ENCODE data around the gene PITPNM1. TPM values are rescaled to one million over a fixed set of nuclear protein-coding genes. Genes with fewer than 3 reads are reported as not detected.

Gene PITPNM1
- total RNA-seq, 4 donors from 2014 or later = 24.5 to 35.9 (median 28.7) TPM

DNA sequence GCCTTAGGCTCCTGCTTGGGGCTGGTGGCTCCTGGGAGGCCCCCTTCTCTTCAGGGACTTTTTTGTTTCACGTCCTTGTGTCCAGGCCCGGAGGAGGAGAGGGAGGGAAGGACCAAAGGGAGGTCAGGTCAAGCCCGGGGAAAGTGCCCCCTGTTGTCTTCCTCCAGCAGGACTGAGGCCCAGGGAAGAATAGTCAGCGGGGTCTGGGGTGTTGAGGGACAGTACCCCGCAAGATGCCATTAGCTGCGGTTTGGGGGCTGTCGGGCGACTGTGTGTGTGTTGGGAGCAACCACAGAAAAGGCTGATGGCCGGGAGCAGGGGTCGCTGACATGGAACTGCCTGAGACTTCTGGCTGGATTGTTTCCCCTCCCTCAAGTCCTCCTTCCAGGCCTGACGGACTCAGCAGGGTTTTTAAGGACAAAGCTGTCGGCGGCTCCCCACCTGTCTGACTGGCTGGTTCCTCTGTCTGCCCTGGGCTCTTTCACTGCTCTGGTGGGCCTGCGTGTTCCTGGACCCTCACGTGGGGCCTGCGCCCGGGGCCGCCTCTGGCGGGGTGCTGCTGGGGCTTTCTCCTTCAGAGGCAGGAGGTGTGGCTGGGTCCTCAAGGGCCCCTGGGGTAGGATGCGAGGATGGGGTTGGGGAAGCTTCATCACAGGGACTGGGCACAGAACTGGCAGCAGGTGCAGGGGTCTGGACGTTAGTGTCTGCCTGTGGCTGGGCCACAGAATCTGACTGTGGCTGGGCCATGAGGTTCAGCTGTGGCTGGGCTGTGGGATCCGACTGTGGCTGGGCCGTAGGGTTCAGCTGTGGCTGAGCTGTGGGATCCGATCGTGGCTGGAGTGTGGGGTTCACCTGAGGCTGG, 54.1 kb downstream of the PITPNM1 start:
- H3K27ac ChIP-seq = no peak overlapping the region
- no peaks in the 10 kb centered on the region for H3K36me3 ChIP-seq
- H3K27me3 ChIP-seq = no peaks in the 10 kb centered on the region
- 87 to 98% methylated on average over 7 to 12 of the region's 25 CpGs for WGBS, 2 donors
- peaks cover 0 to 17% (median 0%) of the 10 kb centered on the region in 3 donors for H3K4me1 ChIP-seq
- no peak for DNase-seq
- intact Hi-C loops (cut with DNase I) = no loop called here
- no peaks in the 10 kb centered on the region for H3K9me3 ChIP-seq
- no peak overlapping the region for H3K4me3 ChIP-seq
- TF ChIP-seq POLR2A (IDR thresholded peaks at IDR 0.05) = no peak
- TF ChIP-seq, protein P1, sequence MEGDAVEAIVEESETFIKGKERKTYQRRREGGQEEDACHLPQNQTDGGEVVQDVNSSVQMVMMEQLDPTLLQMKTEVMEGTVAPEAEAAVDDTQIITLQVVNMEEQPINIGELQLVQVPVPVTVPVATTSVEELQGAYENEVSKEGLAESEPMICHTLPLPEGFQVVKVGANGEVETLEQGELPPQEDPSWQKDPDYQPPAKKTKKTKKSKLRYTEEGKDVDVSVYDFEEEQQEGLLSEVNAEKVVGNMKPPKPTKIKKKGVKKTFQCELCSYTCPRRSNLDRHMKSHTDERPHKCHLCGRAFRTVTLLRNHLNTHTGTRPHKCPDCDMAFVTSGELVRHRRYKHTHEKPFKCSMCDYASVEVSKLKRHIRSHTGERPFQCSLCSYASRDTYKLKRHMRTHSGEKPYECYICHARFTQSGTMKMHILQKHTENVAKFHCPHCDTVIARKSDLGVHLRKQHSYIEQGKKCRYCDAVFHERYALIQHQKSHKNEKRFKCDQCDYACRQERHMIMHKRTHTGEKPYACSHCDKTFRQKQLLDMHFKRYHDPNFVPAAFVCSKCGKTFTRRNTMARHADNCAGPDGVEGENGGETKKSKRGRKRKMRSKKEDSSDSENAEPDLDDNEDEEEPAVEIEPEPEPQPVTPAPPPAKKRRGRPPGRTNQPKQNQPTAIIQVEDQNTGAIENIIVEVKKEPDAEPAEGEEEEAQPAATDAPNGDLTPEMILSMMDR (IDR thresholded peaks at IDR 0.05) = no peak

- no peak for DNase-seq
- intact Hi-C loops (cut with DNase I) = no loop called here
Observed at GRCh38 chr11:67449116-67449844, 55.9 kb downstream of the PITPNM1 start.

DNA sequence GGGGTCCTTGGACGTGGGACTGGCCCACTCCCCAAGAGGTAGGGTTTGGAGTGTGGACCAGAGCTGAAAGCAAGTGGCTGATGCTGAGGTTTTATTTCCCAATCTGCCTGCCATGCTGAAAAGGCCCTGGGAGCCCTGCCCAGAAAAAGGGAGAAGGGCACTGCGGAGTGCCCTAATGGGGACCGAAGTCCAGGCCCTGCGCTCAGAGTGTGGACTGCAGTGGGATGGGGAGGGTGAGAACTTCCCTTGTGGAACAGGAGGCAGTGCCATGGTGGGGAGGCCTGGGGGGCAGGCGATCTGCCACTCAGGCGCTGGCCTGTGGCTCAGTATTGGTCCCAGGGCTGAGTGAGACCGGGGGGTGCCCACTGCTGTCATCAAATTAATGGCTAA, 56.9 kb downstream of the PITPNM1 start:
- no peak for DNase-seq
- Histone ChIP-seq H3K4me3 (no peak overlapping the region), H3K27ac (no peak overlapping the region), H3K36me3 (no peaks in the 10 kb centered on the region), H3K4me1 (peaks cover 5 to 37% (median 10%) of the 10 kb centered on the region in 3 donors), H3K9me3 (no peaks in the 10 kb centered on the region), H3K27me3 (no peaks in the 10 kb centered on the region)
- 92 to 100% methylated on average over 1 to 2 of the region's 7 CpGs for WGBS, 2 donors
- TF ChIP-seq POLR2A (IDR thresholded peaks at IDR 0.05) = no peak
- TF ChIP-seq, protein P1 (IDR thresholded peaks at IDR 0.05) = no peak
- intact Hi-C loops (cut with DNase I) = no loop called here

More at GRCh38 chr11:67449116-67449844, 55.9 kb downstream of the PITPNM1 start:
- Histone ChIP-seq H3K27me3 (no peaks in the 10 kb centered on the region), H3K27ac (no peak overlapping the region), H3K4me3 (no peak overlapping the region), H3K36me3 (no peaks in the 10 kb centered on the region), H3K4me1 (peaks cover under 1 to 30% (median 7%) of the 10 kb centered on the region in 3 donors), H3K9me3 (no peaks in the 10 kb centered on the region)
- 54 to 62% methylated on average over 7 to 9 of the region's 9 CpGs for WGBS, 2 donors
- TF ChIP-seq, protein P1 (IDR thresholded peaks at IDR 0.05) = no peak
- no peak for TF ChIP-seq POLR2A (IDR thresholded peaks at IDR 0.05)

DNA sequence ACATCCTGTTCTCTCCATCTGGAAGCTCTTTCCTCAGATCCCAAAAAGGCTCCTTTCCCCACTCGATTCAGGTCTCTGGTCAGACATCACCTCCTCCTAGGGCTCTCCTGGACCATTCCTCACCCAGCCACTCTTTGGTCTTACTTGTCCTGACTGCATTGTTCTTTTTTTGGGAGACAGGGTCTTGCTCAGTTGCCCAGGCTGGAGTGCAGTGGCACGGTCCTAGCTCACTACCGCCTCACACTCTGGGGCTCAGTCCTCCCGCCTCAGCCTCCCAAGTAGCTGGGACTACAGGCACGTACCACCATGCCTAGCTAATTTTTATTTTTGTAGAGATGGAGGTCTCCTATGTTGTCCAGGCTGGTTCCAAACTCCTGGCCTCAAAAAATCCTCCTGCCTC, 59.6 kb downstream of the PITPNM1 start:
- 60 to 86% methylated on average over 4 to 5 of the region's 5 CpGs for WGBS, 2 donors
- intact Hi-C loops (cut with DNase I) = no loop called here
- H3K9me3 ChIP-seq = no peaks in the 10 kb centered on the region

More for the DNA sequence above, 59.6 kb downstream of the PITPNM1 start:
- Histone ChIP-seq H3K36me3 (peaks cover 8 to 18% (median 12%) of the 10 kb centered on the region in 3 donors), H3K27ac (no peak overlapping the region), H3K4me3 (no peak overlapping the region), H3K4me1 (peaks cover 25 to 51% (median 27%) of the 10 kb centered on the region in 3 donors), H3K27me3 (no peaks in the 10 kb centered on the region)
- TF ChIP-seq, protein P1 (IDR thresholded peaks at IDR 0.05) = no peak
- TF ChIP-seq POLR2A (IDR thresholded peaks at IDR 0.05) = no peak
- DNase-seq = no peak
